ENCODE results near the gene ZG16. TPM values are rescaled to one million over a fixed set of nuclear protein-coding genes. Genes with fewer than 3 reads are reported as not detected.

The ZG16 gene
- total and polyA plus RNA-seq, 9 of the 15 experiments (the other 6 are each of a cell fraction or from before 2014, with no cell fraction given), result 0.04 TPM; not detected in 8

GRCh38 chr16:29805232-29806098 lies 27.4 kb downstream of the ZG16 start (continued):
- TF ChIP-seq MCM5 (IDR thresholded peaks at IDR 0.05; ENCODE audit: low read depth) (no peak), ZBTB49 (CRISPR knock-in tag; IDR thresholded peaks at IDR 0.05; ENCODE audit: borderline replicate concordance) (no peak), TSC22D4 (tag; IDR thresholded peaks at IDR 0.05) (no peak), MYBL2 (IDR thresholded peaks at IDR 0.05; ENCODE audit: low read depth) (peak; percentile 96), MYBL2 (CRISPR knock-in tag; IDR thresholded peaks at IDR 0.05; ENCODE audit: borderline replicate concordance) (peak; percentile 93; the same call in 1 of the 2 replicates), ARID1B (IDR thresholded peaks at IDR 0.05) (no peak; the same call in 1 of the 2 replicates), EGR1 (conservative IDR thresholded peaks at IDR 0.05) (peak; percentile 95), SNRNP70 (optimal IDR thresholded peaks at IDR 0.05; ENCODE audit: low read depth, low read length) (no peak), COPS2 (conservative IDR thresholded peaks at IDR 0.05) (no peak), ZNF232 (CRISPR knock-in tag; IDR thresholded peaks at IDR 0.05) (no peak), ZBTB33 (CRISPR knock-in tag; IDR thresholded peaks at IDR 0.05) (no peak), MIER1 (IDR thresholded peaks at IDR 0.05; ENCODE audit: low read depth) (no peak), GTF2A2 (tag; IDR thresholded peaks at IDR 0.05) (no peak), MBD2 (IDR thresholded peaks at IDR 0.05; ENCODE audit: borderline replicate concordance, low read depth) (peak; percentile 81)
- TF ChIP-seq, protein P1, sequence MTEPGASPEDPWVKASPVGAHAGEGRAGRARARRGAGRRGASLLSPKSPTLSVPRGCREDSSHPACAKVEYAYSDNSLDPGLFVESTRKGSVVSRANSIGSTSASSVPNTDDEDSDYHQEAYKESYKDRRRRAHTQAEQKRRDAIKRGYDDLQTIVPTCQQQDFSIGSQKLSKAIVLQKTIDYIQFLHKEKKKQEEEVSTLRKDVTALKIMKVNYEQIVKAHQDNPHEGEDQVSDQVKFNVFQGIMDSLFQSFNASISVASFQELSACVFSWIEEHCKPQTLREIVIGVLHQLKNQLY (CRISPR knock-in tag; conservative IDR thresholded peaks at IDR 0.05), result no peak
- TF ChIP-seq, protein P2, sequence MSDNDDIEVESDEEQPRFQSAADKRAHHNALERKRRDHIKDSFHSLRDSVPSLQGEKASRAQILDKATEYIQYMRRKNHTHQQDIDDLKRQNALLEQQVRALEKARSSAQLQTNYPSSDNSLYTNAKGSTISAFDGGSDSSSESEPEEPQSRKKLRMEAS (CRISPR knock-in tag; IDR thresholded peaks at IDR 0.05), result peak; percentile 99
